ENCODE measurements around the gene KANSL1.

KANSL1 gene

DNA sequence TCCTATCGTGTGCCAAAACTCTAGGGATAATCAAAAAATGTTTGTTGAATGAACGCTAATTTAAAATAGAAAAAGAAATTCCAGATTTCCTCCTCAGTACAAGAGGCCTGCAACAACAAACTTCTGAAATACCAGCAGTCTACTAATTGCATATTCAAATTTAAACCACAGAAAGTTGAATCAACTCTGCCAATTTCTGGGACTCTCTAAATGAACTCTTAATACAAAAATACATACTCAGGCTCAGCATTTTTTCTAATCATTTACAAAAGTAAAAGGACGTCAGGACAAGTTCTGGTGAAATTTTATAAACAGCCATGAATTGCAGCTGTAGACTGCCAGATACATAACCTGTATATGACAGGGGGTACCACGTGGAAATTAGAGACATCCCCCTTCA lies 49.0 kb downstream of the KANSL1 start:
- no peak for DNase-seq (ENCODE audit: extremely low read depth in 1 of 2, low read depth in 1 of 2)

DNA sequence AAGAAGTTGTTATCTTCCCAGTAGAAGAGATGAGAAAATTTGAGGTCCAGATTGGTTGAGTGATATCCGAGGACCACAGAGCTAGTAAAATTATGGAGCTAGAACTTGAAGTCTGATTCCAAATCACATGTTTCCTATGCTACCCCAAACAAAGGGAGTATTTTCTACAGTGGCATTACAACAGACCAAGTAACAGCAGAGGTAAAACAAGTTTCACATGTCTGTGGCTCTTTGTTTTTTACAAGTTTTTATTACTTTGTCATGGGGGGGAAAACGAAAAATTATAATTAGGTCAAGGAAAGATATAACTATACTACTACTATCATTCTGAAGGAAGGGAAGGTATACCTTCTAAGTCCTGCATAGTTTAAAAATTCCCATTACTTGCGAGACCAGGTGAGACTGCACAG lies 49.4 kb downstream of the KANSL1 start:
- DNase-seq (ENCODE audit: extremely low read depth in 1 of 2, low read depth in 1 of 2), result no peak

DNA sequence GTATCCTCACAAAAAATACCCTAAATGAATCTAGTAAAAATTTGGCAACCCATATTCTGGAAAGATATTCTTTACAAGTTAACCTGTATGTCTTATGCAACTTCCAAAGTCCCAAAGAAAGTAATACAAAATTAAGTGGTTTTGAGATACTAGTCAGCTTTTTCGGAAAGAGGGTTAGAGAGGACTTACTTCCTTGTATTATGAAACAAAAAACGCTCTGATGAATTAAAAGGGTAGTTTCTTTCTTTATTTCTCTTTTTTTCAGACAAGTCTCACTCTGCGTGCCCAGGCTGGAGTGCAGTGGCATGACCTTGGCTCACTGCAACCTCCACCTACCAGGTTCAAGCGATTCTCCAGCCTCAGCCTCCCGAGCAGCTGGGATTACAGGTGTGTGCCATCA lies 51.6 kb downstream of the KANSL1 start:
- no peak for DNase-seq (ENCODE audit: extremely low read depth in 1 of 2, low read depth in 1 of 2)

DNA sequence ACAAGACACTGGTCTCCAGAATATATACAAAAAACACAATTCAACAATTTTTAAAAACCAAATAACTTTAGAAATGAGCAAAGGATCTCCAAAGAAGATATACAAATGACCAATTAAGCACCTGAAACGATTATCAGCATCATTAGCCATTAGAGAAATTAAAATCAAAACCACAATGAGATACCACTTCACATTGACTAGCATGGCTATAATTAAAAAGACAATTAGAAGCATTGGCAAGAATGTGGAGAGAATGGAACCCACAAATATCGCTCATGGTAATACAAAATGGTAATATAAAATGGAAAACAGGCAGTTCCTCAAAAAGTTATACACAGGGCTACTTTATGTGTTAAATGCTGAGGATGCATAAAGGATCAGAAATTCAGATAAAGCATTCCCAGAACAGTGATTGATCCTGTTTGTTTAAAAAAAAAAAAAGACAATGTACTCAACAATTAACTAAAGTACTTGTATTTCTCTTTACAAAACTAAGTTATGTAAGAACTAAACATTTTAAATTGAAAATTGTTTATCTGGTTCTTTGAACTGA lies 52.5 kb downstream of the KANSL1 start:
- no peak for DNase-seq (ENCODE audit: extremely low read depth in 1 of 2, low read depth in 1 of 2)

GRCh38 chr17:46139432-46140210 lies 53.6 kb downstream of the KANSL1 start:
- no peak for DNase-seq (ENCODE audit: extremely low read depth in 1 of 2, low read depth in 1 of 2)

GRCh38 chr17:46138473-46138872 lies 54.8 kb downstream of the KANSL1 start:
- no peak for DNase-seq (ENCODE audit: extremely low read depth in 1 of 2, low read depth in 1 of 2)

DNA sequence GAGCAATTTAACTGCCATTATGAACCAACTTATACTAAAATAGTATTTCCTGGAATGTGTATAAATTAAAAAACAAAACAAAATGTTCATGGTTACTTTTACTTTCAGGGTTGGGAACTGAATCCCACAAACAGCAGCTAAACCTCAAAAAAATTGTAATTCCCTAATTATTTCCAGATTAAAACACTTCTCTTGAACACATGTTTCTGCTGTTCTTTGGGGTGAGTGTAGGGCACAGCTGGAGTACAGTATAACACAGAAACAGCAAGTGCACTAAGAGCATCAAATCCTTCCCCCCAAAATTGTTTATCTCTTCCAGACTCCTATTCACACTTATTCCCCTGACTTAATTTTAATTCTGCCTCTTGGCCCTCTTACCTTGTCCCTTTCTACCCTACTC lies 56.4 kb downstream of the KANSL1 start:
- DNase-seq (ENCODE audit: extremely low read depth in 1 of 2, low read depth in 1 of 2), result no peak

GRCh38 chr17:46135879-46136563 lies 57.2 kb downstream of the KANSL1 start:
- DNase-seq (ENCODE audit: extremely low read depth in 1 of 2, low read depth in 1 of 2), result no peak

GRCh38 chr17:46135126-46135812 lies 58.0 kb downstream of the KANSL1 start:
- no peak for DNase-seq (ENCODE audit: extremely low read depth in 1 of 2, low read depth in 1 of 2)

- DNase-seq (ENCODE audit: extremely low read depth in 1 of 2, low read depth in 1 of 2), result no peak
These were observed 63.9 kb downstream of the KANSL1 start for GRCh38 chr17:46129302-46129701.

DNA sequence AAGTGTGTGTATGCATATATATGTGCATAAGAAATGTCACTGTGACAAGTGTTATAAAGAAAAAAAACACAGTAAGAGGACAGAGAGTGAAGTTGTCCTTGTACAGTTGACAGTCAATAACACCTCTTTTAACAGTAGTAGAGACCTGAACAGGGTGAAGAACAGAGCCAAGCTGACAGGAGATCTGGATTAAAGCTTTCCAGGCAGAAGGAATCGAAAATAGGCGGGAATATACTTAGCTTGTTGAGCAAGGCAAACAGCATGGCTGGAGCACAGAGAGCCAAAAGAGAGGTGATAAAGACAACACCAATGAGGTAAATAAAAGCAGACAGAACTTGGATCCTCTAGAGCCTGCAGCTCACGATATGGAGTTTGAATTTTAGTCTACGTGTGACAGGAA lies 64.8 kb downstream of the KANSL1 start:
- no peak for DNase-seq (ENCODE audit: extremely low read depth in 1 of 2, low read depth in 1 of 2)

DNA sequence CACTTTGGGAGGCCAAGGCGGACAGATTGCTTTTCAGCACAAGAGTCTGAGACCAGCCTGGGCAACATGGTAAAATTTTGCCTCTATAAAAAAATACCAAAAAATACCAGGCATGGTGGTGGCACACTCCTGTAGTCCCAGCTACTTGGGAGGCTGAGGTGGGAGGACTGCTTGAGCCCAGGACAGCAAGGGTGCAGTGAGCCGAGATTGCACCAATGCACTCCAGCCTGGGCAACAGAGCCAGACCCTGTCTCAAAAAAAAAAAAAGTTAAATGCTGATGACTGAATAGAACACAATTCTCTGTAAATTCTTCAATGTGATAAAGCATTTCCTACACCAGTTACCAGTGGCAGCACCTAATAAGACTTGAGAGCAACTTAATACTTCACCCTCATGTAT lies 65.7 kb downstream of the KANSL1 start:
- no peak for DNase-seq (ENCODE audit: extremely low read depth in 1 of 2, low read depth in 1 of 2)

GRCh38 chr17:46126840-46127239 lies 66.4 kb downstream of the KANSL1 start:
- DNase-seq (ENCODE audit: extremely low read depth in 1 of 2, low read depth in 1 of 2), result no peak

- no peak for DNase-seq (ENCODE audit: extremely low read depth in 1 of 2, low read depth in 1 of 2)
These were observed 67.4 kb downstream of the KANSL1 start for GRCh38 chr17:46125831-46126230.

DNA sequence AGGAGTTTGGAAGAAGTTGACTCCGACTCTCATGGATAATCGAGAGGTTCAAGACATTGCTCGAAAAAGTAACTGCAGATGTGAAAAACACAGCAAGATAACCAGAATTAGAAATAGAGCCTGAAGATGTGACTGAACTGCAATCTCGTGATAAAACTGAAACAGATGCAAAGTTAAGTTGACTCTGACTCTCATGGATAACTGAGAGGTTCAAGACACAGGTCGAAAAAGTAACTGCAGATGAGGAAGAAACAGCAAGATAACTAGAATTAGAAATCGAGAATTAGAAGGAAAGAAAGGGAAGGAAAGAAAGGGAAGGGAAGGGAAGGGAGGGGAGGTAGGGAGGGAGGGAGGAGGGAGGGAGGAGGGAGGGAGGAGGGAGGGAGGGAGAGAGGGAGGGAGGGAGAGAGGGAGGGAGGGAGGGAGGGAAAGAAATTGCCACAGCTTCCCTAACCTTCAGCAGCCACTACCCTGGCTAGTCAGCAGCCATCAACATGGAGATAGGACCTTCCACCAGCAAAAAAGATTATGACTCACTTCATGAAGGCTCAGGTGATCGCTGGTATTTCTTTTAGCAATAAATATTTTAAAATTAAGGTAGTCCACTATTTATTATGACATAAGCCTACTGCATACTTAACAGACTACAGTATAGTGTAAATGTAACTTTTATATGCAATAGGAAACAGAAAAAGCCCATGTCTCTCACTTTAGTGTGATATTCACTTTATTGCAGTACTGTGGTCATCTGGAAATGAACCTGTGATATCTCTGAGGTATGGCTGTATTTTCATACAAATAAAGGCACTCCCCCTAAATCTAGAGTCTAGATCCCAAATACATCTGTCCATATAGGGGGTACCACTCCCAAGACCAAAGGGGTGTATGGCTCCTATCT lies 68.3 kb downstream of the KANSL1 start:
- DNase-seq (ENCODE audit: extremely low read depth in 1 of 2, low read depth in 1 of 2), result no peak

DNA sequence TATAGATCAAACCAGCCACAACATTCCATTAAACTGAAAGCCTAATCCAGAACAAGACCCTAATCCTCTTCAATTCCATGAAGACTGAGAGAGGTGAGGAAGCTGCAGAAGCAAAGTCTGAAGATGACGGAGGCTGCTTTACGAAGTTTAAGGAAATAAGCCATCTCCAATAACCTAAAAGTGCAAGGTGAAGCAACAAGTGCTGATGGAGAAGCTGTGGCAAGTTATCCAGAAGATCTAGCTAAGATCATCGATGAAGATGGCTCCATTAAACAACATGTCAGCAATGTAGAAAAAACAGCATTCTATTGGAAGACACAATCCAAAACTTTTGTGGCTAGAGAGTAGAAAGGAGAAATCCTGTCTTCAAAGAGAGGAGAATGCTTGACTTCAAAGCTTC lies 69.6 kb downstream of the KANSL1 start:
- no peak for DNase-seq (ENCODE audit: extremely low read depth in 1 of 2, low read depth in 1 of 2)

DNA sequence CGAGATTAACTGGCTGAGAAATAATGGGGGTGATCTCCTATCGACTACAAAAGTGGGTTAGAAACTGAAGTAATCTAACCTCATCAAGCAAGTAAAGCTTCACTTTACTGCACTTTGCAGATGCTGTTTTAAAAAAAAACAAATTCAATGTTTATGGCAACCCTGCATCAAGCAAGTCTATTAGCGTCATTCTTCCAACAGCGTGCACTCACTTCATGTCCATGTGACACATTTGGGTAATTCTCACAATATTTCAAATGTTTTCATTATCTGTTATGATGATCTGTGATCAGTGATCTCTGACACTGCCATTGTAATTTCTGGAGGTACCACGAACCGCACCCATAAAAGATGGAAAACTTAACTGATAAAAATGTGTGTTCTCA lies 70.8 kb downstream of the KANSL1 start:
- no peak for DNase-seq (ENCODE audit: extremely low read depth in 1 of 2, low read depth in 1 of 2)

DNA sequence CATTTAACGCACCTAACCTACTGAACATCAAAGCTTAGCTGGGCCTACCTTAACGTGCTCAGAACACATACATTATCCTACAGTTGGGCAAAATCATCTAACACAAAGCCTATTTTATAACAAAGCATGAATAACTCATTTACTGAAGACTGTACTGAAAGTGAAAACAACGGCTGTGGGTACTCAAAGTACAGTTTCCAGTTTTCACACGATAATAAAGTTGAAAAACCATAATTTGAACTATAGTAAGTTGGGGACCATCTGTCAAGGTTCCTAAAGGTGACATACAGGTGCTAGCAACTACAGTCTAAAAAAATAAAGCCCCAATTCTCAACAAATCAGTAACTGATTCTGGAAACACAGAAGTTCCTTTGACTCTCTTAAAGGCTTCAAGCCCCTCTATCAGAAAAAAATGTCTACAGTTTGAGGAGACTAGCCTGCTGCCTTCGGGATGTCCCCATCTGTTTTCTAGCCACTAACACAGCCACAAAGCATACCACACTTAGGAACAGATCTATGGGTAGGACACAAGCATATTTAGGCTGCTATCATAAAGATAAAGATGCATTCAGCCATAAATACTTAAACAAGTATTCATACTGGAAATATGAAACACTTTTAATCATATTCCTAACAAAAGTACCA lies 71.3 kb downstream of the KANSL1 start:
- DNase-seq (ENCODE audit: extremely low read depth in 1 of 2, low read depth in 1 of 2), result no peak

- DNase-seq (ENCODE audit: extremely low read depth in 1 of 2, low read depth in 1 of 2), result no peak
These were observed 72.0 kb downstream of the KANSL1 start for GRCh38 chr17:46121165-46121764.

GRCh38 chr17:46120537-46120936 lies 72.7 kb downstream of the KANSL1 start:
- DNase-seq (ENCODE audit: extremely low read depth in 1 of 2, low read depth in 1 of 2), result no peak
